WTC11 (cell line): ENCODE results near the gene ELANE.

Source experiments
- CREB1 ChIP-seq: sonication (generic); formaldehyde crosslinking; IDR thresholded peaks from 2 replicates; pipeline ENCODE4 v1.8.0; 2023; ENCODE audit warnings: mild to moderate bottlenecking, missing genetic modification reagents
- CTCF ChIP-seq: fragments of 200-600 bp; IDR thresholded peaks from 2 replicates; pipeline ENCODE4 v1.8.0; 2022; ENCODE audit warnings: antibody characterized with exemption
- ELF4 ChIP-seq: sonication (generic); formaldehyde crosslinking; IDR thresholded peaks from 2 replicates; pipeline ENCODE4 v1.8.1; 2022; ENCODE audit warnings: low read depth, mild to moderate bottlenecking, moderate library complexity, missing genetic modification reagents
- ERG ChIP-seq: fragments of 250-450 bp; sonication (Bioruptor Pico); IDR thresholded peaks from 2 replicates; pipeline ENCODE4 v1.8.0; 2021; ENCODE audit warnings: mild to moderate bottlenecking
- HMGA2 ChIP-seq: fragments of 250-450 bp; sonication (Bioruptor Pico); IDR thresholded peaks from 2 replicates; pipeline ENCODE4 v1.4.0; 2021; ENCODE audit warnings: mild to moderate bottlenecking, moderate library complexity
- IRF1 ChIP-seq: sonication (generic); formaldehyde crosslinking; IDR thresholded peaks from 2 replicates; pipeline ENCODE4 v1.8.0; 2023; ENCODE audit warnings: missing genetic modification reagents
- JUN ChIP-seq: sonication (generic); formaldehyde crosslinking; IDR thresholded peaks from 2 replicates; pipeline ENCODE4 v1.8.0; 2023; ENCODE audit warnings: mild to moderate bottlenecking, missing genetic modification reagents
- NR1H2 ChIP-seq: sonication (generic); formaldehyde crosslinking; IDR thresholded peaks from 2 replicates; pipeline ENCODE4 v1.9.0; 2021; ENCODE audit warnings: mild to moderate bottlenecking, moderate library complexity, missing genetic modification reagents
- SP1 ChIP-seq: sonication (generic); formaldehyde crosslinking; conservative IDR thresholded peaks from 2 replicates; pipeline ENCODE4 v1.8.1; 2022; ENCODE audit warnings: missing genetic modification reagents
- STAT6 ChIP-seq: sonication (generic); formaldehyde crosslinking; conservative IDR thresholded peaks from 2 replicates; pipeline ENCODE4 v1.8.1; 2023; ENCODE audit warnings: mild to moderate bottlenecking, low read depth, missing genetic modification reagents, moderate library complexity
- TP53 ChIP-seq: sonication (generic); formaldehyde crosslinking; IDR thresholded peaks from 2 replicates; pipeline ENCODE4 v1.8.1; 2023; ENCODE audit warnings: mild to moderate bottlenecking, missing genetic modification reagents
- ZNF121 ChIP-seq: sonication (generic); formaldehyde crosslinking; IDR thresholded peaks from 2 replicates; pipeline ENCODE4 v1.8.0; 2023; ENCODE audit warnings: missing genetic modification reagents
- ZNF232 ChIP-seq: sonication (generic); formaldehyde crosslinking; IDR thresholded peaks from 2 replicates; pipeline ENCODE4 v1.8.0; 2022; ENCODE audit warnings: mild to moderate bottlenecking, missing genetic modification reagents
- ZNF263 ChIP-seq: sonication (generic); formaldehyde crosslinking; IDR thresholded peaks from 2 replicates; pipeline ENCODE4 v1.8.1; 2022; ENCODE audit warnings: low read depth, mild to moderate bottlenecking, moderate library complexity, missing genetic modification reagents

- TF ChIP-seq CTCF = no peak
- no peak for TF ChIP-seq SP1 (CRISPR knock-in tag)
- no peak for TF ChIP-seq ZNF263 (CRISPR knock-in tag)
- TF ChIP-seq ZNF232 (CRISPR knock-in tag) = no peak
- no peak for TF ChIP-seq CREB1 (CRISPR knock-in tag)
- no peak for TF ChIP-seq ELF4 (CRISPR knock-in tag)
- TF ChIP-seq HMGA2 = no peak
- no peak for TF ChIP-seq JUN (CRISPR knock-in tag)
- TF ChIP-seq NR1H2 = no peak
- TF ChIP-seq STAT6 (CRISPR knock-in tag) = no peak
- TF ChIP-seq ZNF121 (CRISPR knock-in tag) = no peak
- no peak for TF ChIP-seq IRF1 (CRISPR knock-in tag)
- TF ChIP-seq ERG = no peak
- TF ChIP-seq TP53 = no peak
These were observed 1.7 kb upstream of the ELANE start for GRCh38 chr19:850221-850978.
